Measurements from ENCODE around the gene SRP68.
"Not testable (repeated sequence)": the region's sequence is repeated elsewhere in the genome, so short reads cannot be mapped to it uniquely, and the experiment has no call there.

SRP68 gene

GRCh38 chr17:76051561-76051960 lies 20.8 kb downstream of the SRP68 start:
- TF ChIP-seq GATA1 (IDR thresholded peaks at IDR 0.05; ENCODE audit: low read depth, low read length) (no peak), POLR2A (IDR thresholded peaks at IDR 0.05; ENCODE audit: low read length) (no peak)
- DNase-seq: no peak

GRCh38 chr17:76050538-76051467 lies 21.5 kb downstream of the SRP68 start:
- no peak for DNase-seq

GRCh38 chr17:76049836-76050537 lies 22.3 kb downstream of the SRP68 start:
- TF ChIP-seq POLR2A (IDR thresholded peaks at IDR 0.05; ENCODE audit: low read length) (no peak), GATA1 (IDR thresholded peaks at IDR 0.05; ENCODE audit: low read depth, low read length) (no peak)
- DNase-seq: no peak

More at GRCh38 chr17:76050538-76051467, 21.5 kb downstream of the SRP68 start:
- TF ChIP-seq GATA1 (IDR thresholded peaks at IDR 0.05; ENCODE audit: low read depth, low read length) (no peak), POLR2A (IDR thresholded peaks at IDR 0.05; ENCODE audit: low read length) (no peak)

- TF ChIP-seq POLR2A (IDR thresholded peaks at IDR 0.05; ENCODE audit: low read length) (no peak), GATA1 (IDR thresholded peaks at IDR 0.05; ENCODE audit: low read depth, low read length) (no peak)
- no peak for DNase-seq
Measured at GRCh38 chr17:76049239-76049638, 23.1 kb downstream of the SRP68 start.

- TF ChIP-seq POLR2A (IDR thresholded peaks at IDR 0.05; ENCODE audit: low read length) (no peak), GATA1 (IDR thresholded peaks at IDR 0.05; ENCODE audit: low read depth, low read length) (no peak)
Measured at GRCh38 chr17:76048711-76049110, 23.6 kb downstream of the SRP68 start.

GRCh38 chr17:76048025-76048605 lies 24.2 kb downstream of the SRP68 start:
- no peak for DNase-seq
- TF ChIP-seq GATA1 (IDR thresholded peaks at IDR 0.05; ENCODE audit: low read depth, low read length): no peak
- no peak for TF ChIP-seq POLR2A (IDR thresholded peaks at IDR 0.05; ENCODE audit: low read length)

More at GRCh38 chr17:76048711-76049110, 23.6 kb downstream of the SRP68 start:
- DNase-seq: no peak

- no peak for DNase-seq
- TF ChIP-seq POLR2A (IDR thresholded peaks at IDR 0.05; ENCODE audit: low read length) (no peak), GATA1 (IDR thresholded peaks at IDR 0.05; ENCODE audit: low read depth, low read length) (no peak)
Measured at GRCh38 chr17:76046064-76046463, 26.3 kb downstream of the SRP68 start.

GRCh38 chr17:76044475-76045007 lies 27.8 kb downstream of the SRP68 start:
- not testable (repeated sequence) for DNase-seq

- not testable (repeated sequence) for DNase-seq
Measured at GRCh38 chr17:76042868-76043267, 29.4 kb downstream of the SRP68 start.

GRCh38 chr17:76040376-76040775 lies 31.9 kb downstream of the SRP68 start:
- TF ChIP-seq GATA1 (IDR thresholded peaks at IDR 0.05; ENCODE audit: low read depth, low read length) (no peak), POLR2A (IDR thresholded peaks at IDR 0.05; ENCODE audit: low read length) (no peak)
- no peak for DNase-seq

- no peak for DNase-seq
- TF ChIP-seq GATA1 (IDR thresholded peaks at IDR 0.05; ENCODE audit: low read depth, low read length) (no peak), POLR2A (IDR thresholded peaks at IDR 0.05; ENCODE audit: low read length) (no peak)
Measured at GRCh38 chr17:76039121-76039520, 33.2 kb downstream of the SRP68 start.

- no peak for DNase-seq
- TF ChIP-seq POLR2A (IDR thresholded peaks at IDR 0.05; ENCODE audit: low read length) (no peak), GATA1 (IDR thresholded peaks at IDR 0.05; ENCODE audit: low read depth, low read length) (no peak)
Measured at GRCh38 chr17:76038050-76038449, 34.3 kb downstream of the SRP68 start.

GRCh38 chr17:76036497-76037261 lies 35.6 kb downstream of the SRP68 start:
- DNase-seq: no peak
- TF ChIP-seq POLR2A (IDR thresholded peaks at IDR 0.05; ENCODE audit: low read length) (no peak), GATA1 (IDR thresholded peaks at IDR 0.05; ENCODE audit: low read depth, low read length) (no peak)

Data from erythroblast (primary cell).